ENCODE measurements around the gene FHIT. TPM values are rescaled to one million over a fixed set of nuclear protein-coding genes. Genes with fewer than 3 reads are reported as not detected.

The FHIT gene
- total and polyA plus RNA-seq, 7 donors: 2.4 to 10.2 (median 6.1) TPM

- no peak for DNase-seq
- no peaks in the 10 kb centered on the region for H3K9me3 ChIP-seq
- peaks cover 0 to 5% (median 0%) of the 10 kb centered on the region in 4 donors for H3K4me1 ChIP-seq
- no peak overlapping the region for H3K4me3 ChIP-seq
- H3K27me3 ChIP-seq: no peaks in the 10 kb centered on the region
- intact Hi-C loops (cut with DNase I): no loop called here
- H3K27ac ChIP-seq: no peak overlapping the region
- no peak for TF ChIP-seq POLR2AphosphoS5 (IDR thresholded peaks at IDR 0.05)
- no peaks in the 10 kb centered on the region for H3K36me3 ChIP-seq
- WGBS, 2 donors: 94% methylated on average over 5 of the region's 5 CpGs
Observed at GRCh38 chr3:60580809-60581208, 670.4 kb downstream of the FHIT start.

- TF ChIP-seq POLR2AphosphoS5 (IDR thresholded peaks at IDR 0.05) (no peak), POLR2A (IDR thresholded peaks at IDR 0.05) (no peak), CTCF (IDR thresholded peaks at IDR 0.05) (no peak), EP300 (IDR thresholded peaks at IDR 0.05) (no peak)
- Histone ChIP-seq H3K4me3 (no peak overlapping the region), H3K27ac (no peak overlapping the region), H3K27me3 (no peaks in the 10 kb centered on the region), H3K4me1 (peaks cover 0 to 5% (median 0%) of the 10 kb centered on the region in 4 donors), H3K9me3 (no peaks in the 10 kb centered on the region), H3K36me3 (no peaks in the 10 kb centered on the region)
- intact Hi-C loops (cut with DNase I): no loop called here
- 75 to 83% methylated on average over 5 of the region's 5 CpGs for WGBS, 2 donors
- DNase-seq: no peak
Observed at GRCh38 chr3:60579734-60580133, 671.5 kb downstream of the FHIT start.

GRCh38 chr3:60578936-60579335 lies 672.3 kb downstream of the FHIT start:
- Histone ChIP-seq H3K9me3 (no peaks in the 10 kb centered on the region), H3K4me1 (peaks cover 0 to 5% (median 0%) of the 10 kb centered on the region in 4 donors), H3K4me3 (no peak overlapping the region), H3K27me3 (no peaks in the 10 kb centered on the region), H3K36me3 (no peaks in the 10 kb centered on the region), H3K27ac (no peak overlapping the region)
- DNase-seq: no peak
- TF ChIP-seq POLR2AphosphoS5 (IDR thresholded peaks at IDR 0.05) (no peak), POLR2A (IDR thresholded peaks at IDR 0.05) (no peak), EP300 (IDR thresholded peaks at IDR 0.05) (no peak), CTCF (IDR thresholded peaks at IDR 0.05) (no peak)
- intact Hi-C loops (cut with DNase I): no loop called here
- WGBS, 2 donors: 94 to 96% methylated on average over 1 of the region's 1 CpG

GRCh38 chr3:60577601-60578000 lies 673.7 kb downstream of the FHIT start:
- WGBS, 2 donors: 73 to 89% methylated on average over 4 of the region's 4 CpGs
- Histone ChIP-seq H3K4me1 (peaks cover 0 to 5% (median 0%) of the 10 kb centered on the region in 4 donors), H3K27ac (no peak overlapping the region), H3K27me3 (no peaks in the 10 kb centered on the region), H3K36me3 (no peaks in the 10 kb centered on the region), H3K4me3 (no peak overlapping the region), H3K9me3 (no peaks in the 10 kb centered on the region)
- intact Hi-C loops (cut with DNase I): no loop called here
- no peak for DNase-seq
- TF ChIP-seq POLR2AphosphoS5 (IDR thresholded peaks at IDR 0.05) (no peak), CTCF (IDR thresholded peaks at IDR 0.05) (no peak), POLR2A (IDR thresholded peaks at IDR 0.05) (no peak), EP300 (IDR thresholded peaks at IDR 0.05) (no peak)

- no peak for TF ChIP-seq POLR2A (IDR thresholded peaks at IDR 0.05)
- no peak for TF ChIP-seq POLR2AphosphoS5 (IDR thresholded peaks at IDR 0.05)
- TF ChIP-seq EP300 (IDR thresholded peaks at IDR 0.05): no peak
- TF ChIP-seq CTCF (IDR thresholded peaks at IDR 0.05): no peak
- WGBS, 2 donors: 77 to 85% methylated on average over 8 of the region's 8 CpGs
- intact Hi-C loops (cut with DNase I): no loop called here
Observed at GRCh38 chr3:60575718-60576272, 675.5 kb downstream of the FHIT start.

More at GRCh38 chr3:60575718-60576272, 675.5 kb downstream of the FHIT start:
- H3K9me3 ChIP-seq: no peaks in the 10 kb centered on the region
- H3K27ac ChIP-seq: no peak overlapping the region
- no peaks in the 10 kb centered on the region for H3K36me3 ChIP-seq
- no peak overlapping the region for H3K4me3 ChIP-seq
- no peak for DNase-seq
- no peaks in the 10 kb centered on the region for H3K27me3 ChIP-seq
- H3K4me1 ChIP-seq: peaks cover 0 to 5% (median 0%) of the 10 kb centered on the region in 4 donors
